GM19372 (cell line): ENCODE data around the gene STPG2.
"Not testable (repeated sequence)": the region's sequence is repeated elsewhere in the genome, so short reads cannot be mapped to it uniquely, and the experiment has no call there.

Source experiments
- ATAC-seq: cut with Tn5 transposase; IDR thresholded peaks from one replicate; pipeline ENCODE4 v1.9.1; 2021; ENCODE audit warnings: mild to moderate bottlenecking, low read depth, moderate library complexity; ENCODE audit not compliant: unreplicated experiment

Gene STPG2

DNA sequence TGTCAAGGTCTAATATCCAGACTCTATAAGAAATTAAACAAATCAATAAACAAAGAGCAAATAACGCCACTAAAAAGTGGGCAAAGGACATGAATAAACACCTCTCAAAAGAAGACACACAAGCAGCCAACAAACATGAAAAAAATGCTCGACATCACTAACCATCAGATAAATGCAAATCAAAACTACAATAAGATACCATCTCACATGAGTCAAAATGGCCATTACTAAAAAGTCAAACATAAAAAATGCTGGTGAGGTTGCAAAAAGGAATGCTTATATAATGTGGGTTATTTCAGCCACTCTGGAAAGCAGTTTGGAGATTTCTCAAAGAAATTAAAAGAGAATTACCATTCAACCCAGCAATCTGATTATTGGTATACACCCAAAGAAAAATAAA is 481.1 kb downstream of the STPG2 start:
- ATAC-seq: no peak

DNA sequence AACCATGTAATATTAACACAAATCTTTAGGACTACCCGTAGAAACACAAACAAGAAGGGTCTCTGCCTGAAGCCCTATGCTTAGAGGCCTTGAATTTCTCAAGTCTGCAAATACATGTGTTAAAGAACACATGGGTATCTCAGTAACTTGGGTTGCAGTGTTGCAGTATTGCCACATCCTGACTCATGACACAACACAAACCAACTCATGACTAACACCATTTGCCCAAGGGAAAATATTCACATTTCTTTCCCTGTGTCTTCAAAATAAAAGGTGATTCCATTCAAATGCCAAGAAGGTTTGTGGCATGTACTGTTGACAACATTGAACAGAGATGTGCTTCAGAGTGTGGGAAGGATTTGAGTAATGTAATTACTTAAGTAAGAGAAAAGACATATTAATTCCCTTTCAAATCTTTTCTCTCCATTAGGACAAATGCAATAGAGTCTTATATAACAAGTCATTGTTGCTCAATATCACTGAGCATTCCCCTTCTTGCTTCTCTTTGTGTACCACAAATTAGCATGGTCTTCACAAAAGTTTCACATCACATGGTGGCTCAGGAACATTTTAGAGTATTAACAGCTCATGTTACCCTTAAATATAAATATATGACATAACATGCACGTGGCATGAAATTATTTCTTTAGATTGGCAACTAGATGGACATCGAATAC is 487.1 kb downstream of the STPG2 start:
- no peak for ATAC-seq

DNA sequence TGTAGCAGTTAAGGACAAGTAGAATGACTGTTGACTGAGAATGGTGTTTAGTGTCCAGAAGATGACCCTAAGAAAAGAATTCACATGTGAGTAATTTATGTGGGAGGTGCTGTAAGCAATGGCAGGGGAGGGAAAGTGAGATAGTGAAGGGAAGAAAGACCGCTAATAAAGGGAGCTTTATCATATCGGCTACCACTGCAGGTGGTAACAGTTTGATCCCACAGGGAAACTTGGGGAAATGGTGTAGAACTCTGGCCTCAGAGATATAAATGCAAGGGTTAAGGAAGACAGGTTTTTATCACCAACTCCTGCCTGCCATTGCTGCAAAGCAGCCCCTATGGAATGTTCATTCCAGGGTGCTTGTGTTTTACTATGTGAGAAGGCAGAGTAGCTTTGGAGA is 489.6 kb downstream of the STPG2 start:
- ATAC-seq: no peak

DNA sequence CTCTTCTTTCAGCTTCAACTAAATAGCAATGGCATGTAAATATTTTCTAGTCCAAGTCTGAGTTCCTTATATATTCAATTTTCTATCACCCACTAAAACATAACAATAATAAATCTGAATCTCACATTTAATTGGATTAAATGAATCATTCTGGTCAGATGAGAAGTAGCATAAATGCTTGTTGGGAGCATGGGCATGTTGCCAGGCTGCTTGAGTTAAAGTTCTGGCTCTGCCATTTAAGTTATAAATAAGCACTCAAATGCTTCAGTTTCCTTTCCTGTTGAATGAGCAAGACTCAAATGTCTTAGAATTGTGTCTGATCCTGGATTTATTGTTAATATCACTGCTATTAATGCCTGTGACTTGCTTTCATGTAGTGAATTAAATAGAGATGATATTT is 496.3 kb downstream of the STPG2 start:
- no peak for ATAC-seq

DNA sequence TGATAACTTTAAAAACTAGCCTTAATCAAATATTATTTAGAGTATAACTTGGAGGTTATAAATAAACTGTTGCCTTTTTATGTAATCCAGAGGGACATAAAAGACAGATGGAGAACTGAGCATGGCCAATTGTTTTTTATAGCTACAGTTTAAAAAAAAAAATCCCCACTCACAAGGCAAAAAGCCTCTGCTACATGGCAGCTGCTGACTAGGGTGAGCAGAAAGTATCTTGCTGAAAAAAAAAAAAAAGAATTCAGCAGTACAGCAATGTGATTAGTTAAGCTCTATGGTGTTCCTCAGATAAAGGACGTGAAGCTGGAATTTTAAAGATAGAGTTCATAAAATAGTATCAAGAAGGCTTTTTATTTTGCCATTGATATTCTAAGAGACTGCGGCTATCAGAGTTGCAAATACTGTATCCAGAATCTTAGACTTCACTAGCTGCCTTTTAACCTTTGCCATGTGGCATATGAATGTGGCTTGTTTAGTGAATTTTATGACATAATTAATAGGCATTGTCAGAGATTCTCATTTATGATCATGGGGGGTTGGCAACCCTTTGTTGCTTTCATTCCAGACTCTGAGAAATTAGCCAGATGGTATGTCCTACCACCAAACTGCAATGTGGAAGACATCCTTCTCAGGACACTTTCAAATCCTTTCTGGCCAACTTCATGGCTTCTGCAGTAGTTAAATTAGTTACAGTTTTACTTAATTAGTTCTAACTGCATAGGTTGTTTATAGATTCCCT is 498.0 kb downstream of the STPG2 start:
- no peak for ATAC-seq

DNA sequence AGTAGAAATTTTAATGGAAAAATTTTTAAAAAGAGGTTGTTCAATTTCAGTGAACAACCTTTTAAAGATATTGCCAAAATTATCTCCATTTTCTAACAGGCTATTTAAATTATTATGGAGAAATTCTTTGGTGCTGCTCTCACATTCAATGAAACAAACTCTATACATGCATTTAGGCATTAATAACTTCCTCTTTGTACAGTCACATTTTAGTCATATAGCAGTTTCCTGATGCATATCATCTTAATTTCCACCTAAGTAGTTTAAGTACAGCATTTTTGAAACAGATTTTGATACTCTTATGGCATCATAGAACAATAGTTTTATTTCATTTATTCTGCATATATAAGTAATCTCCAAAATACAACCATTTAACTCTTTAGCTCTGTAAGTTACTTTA is 500.1 kb downstream of the STPG2 start:
- no peak for ATAC-seq

DNA sequence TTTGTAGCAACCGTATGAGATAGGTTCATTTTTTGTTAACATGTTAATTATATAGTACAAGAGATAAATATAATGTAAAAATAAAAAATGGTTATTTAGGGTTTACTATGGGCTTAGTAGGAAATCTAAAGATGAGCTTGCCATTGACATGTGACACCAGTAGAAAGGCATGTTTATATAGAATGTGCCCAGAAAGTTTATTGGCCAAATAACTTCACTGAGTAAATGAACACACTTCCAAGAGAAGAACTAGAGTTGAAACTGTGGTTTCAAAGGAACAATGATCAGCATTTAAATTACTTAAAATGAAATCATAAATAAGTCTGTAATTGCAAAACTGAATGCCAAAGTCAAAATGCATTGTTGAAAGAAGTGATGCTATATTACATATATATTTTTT is 503.3 kb downstream of the STPG2 start:
- ATAC-seq: no peak

DNA sequence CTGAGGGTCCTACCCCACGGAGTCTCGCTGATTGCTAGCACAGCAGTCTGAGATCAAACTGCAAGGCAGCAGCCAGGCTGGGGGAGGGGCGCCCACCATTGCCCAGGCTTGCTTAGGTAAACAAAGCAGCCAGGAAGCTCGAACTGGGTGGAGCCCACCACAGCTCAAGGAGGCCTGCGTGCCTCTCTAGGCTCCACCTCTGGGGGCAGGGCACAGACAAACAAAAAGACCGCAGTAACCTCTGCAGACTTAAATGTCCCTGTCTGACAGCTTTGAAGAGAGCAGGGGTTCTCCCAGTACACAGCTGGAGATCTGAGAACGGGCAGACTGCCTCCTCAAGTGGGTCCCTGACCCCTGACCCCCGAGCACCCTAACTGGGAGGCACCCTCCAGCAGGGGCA is 509.4 kb downstream of the STPG2 start:
- ATAC-seq: not testable (repeated sequence)

DNA sequence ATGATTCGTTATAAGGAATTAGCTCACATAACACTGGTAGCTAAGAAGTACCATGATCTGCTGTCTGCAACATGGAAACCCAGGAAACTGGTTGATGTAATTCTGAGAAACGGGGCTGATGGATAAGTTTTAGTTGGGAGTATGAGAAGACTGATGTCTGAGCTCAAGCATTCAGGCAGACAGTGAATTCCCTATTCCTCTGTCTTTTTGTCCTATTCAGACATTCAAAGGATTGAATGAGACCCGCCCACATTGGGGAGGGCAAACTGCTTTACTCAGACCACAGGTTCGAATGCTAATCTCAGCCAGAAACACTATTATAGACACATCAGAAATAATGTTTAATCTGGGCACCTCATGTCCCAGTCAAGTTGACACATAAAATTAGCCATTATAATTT is 515.5 kb downstream of the STPG2 start:
- no peak for ATAC-seq

DNA sequence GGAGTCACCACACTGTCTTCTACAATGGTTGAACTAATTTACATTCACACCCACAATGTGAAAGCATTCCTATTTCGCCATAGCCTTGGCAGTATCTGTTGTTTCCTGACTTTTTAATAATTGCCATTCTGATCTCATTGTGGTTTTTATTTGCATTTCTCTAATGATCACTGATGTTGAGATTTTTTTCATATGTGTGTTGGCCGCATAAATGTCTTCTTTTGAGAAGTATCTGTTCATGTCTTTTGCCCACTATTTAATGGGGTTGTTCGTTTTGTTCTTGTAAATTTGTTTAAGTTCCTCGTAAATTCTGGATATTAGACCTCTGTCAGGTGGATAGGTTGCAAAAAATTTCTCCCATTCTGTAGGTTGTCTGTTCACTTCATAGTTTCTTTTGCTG is 519.1 kb downstream of the STPG2 start:
- ATAC-seq: no peak

DNA sequence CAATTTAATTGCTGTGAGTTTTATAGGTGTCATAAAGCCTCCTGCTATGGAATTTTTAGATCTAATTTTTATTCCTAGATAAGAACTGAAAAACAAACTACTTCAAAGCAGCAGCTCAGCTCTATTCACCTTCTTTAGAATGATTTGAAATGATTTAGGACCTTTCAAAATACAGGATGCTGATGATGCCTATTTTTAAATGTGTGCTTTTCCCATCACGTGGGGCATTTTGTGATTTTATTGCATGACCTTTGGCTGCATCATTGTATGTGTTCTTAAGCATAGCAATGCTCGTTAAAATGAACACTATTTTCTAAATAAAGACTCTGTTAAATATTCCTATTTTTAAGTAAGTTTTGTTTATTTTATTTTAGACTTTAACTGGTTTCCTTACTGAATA is 537.3 kb downstream of the STPG2 start:
- ATAC-seq: no peak

DNA sequence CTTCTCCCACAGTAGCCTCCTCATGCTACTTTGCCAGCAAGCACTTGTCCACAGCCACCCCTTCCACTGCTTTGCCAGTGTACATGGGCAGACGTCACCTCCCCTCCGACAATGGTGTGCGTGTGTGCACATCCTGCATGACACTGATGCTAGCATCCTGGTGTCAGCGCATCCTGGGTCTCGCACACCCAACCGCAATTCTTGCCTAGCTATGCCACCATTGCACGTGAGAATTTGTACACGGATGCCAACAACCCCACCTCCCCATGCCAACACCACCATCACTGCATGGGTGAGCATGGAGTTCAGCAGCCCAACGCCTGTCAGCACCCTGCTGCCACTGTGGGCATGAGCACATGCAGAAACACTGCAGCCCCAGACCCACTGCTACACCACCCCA is 550.0 kb downstream of the STPG2 start:
- ATAC-seq: no peak

DNA sequence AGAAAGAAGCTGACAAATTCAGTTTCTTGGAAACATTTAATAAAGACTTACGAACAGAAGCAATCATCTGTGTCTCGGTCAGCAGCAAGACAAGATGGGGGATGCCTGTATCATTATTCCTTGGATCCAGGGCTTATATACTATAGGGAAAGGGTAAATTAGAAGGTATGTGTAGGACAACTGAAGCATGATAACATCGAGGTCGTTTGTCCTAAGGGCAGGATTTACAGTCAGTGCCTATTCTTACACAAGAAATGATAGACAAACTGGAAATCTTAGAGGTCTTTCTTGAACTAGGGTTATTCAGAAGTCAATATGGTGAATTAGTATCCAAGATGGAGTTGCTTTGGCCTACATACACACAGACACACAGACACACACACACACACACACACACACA is 553.0 kb downstream of the STPG2 start:
- no peak for ATAC-seq

DNA sequence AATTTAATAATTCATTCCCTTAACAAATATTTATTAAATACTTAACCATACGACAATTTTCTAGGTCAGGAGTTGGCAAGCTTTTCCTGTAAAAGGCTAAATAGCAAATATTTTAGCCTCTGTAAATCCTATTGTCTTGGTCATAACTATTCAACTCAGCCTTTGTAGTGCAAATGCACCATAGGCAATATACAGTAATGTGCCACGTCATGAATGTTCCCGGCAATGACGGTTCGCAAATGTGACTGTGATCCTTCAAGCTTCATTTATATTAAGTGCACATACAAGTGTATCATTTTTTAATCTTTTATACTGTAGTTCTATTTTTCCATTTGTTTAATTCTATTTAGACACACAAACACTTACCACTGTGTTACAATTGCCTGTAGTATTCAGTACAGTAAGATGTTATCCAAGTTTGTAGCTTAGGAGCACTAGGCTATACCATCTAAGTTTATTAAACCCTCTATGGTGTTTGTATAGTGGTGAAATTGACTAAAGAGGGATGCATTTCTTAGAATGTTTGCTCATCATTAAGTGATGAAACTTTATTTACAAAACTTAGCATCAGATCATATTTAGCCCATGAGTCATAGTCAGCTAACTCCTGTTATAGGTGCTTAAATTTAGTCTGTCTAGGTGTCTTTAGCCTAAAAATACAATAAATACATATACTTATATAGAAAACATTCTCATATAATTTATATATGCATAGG is 553.6 kb downstream of the STPG2 start:
- ATAC-seq: no peak

DNA sequence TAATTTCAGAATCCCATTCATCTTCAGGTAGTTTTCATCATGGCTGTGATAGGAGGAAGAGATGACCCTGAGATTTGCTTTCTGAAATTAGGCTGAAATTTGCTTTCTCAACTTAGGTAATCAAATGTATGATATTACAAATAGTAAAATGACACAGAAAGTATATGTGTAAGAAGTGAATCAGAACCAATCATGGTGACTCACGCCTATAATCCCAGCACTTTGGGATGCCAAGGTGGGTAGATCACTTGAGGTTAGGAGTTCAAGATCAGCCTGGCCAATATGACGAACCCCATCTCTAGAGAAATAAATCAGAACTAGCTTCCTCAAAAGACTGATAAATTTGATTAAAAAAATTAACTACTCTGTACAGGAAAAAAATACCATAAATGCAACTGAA is 555.4 kb downstream of the STPG2 start:
- ATAC-seq: no peak

DNA sequence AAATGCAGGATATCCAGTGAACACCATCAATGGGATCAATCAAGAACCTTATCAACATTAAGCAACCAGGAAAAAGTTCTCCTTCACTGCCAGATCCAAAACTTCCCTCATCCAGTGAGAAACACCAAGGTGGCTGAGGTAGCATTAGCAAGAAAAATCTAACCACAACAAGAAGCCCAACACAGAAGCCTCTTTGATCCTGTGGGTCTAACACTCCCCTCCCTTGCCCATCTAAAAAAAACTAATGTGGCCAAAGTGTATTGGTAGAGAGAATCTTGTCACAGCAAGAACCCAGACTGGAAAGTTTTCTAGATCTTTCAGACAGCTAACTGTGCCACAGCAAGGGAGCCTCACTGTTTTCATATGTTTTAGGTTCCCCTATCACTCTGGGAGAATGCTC is 558.0 kb downstream of the STPG2 start:
- ATAC-seq: no peak

DNA sequence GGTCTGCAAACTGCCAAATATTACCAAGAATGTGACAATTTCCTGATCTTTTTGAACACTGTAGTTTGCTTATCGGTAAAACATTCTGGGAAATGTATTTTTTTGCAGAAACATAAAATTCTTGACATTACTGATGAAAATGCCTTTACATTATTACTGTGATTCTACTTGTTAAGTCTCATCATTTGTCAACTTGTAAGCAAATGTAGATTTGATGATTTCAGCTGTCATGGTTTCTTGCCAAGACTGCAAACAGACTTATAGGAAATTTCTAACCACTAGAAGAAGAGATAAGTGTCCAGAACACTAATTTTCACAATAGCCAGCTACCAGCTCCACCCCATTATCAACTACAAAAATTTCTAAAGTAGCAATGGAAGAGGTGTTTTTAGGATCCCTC is 560.4 kb downstream of the STPG2 start:
- ATAC-seq: no peak

DNA sequence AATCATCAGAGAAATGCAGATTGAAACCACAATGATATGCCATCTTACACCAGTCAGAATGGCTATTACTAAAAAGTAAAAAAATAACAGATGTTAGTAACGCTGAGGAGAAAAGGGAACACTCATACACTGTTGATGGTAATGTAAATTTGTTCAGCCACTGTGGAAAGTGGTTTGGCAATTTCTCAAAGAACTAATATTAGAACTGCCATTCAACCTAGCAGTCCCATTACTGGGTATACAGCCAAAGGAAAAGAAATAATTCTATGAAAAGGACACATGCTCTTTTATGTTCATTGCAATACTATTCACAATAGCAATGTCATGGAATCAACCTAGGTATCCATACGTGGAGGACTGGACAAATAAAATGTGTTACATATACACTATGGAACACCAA is 566.3 kb downstream of the STPG2 start:
- ATAC-seq: no peak

DNA sequence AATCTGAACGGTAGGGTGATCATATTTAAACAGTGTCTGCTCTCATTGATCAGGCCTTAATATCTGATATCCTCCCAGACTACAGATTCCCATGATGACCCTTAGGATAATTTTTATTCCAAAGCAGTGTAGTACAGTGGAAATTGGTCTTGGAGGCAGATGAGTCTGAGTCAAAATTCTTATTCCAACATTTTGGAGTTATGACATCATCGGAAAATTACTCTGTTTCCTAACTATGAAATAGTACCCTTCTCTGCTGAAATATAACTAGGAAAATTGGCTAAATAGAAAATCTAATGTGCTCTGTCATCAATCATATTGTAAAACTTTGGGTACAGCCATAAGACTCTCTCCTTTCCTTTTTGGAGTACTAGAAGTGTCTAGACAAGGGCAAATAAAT is 583.3 kb downstream of the STPG2 start:
- ATAC-seq: no peak

DNA sequence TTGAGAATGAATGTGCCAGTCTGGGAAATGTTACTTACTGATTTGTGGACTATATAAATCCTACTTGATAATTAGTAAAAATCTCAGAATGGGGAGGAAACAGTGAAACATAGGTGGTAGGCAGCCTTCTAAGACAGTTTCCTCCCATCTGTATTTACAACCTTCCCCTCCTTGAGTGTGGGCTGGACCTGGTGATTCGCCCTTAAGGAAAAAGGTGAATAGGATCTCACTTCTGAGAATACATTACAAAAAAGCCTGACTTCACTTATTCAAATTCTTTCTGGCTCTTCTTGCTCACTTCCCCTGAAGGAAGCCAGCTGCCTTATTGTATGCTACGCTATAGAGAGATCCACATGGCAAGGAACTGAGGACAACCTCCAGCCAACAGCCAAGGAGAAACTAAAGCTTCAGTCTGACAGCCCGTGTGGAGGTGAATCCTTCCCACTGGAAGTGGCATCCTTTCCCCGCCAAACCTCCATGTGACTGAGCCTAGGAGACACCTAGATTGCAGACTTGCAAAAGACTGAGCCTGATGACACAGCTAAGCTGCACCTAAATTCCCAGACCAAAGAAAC is 585.0 kb downstream of the STPG2 start:
- no peak for ATAC-seq

DNA sequence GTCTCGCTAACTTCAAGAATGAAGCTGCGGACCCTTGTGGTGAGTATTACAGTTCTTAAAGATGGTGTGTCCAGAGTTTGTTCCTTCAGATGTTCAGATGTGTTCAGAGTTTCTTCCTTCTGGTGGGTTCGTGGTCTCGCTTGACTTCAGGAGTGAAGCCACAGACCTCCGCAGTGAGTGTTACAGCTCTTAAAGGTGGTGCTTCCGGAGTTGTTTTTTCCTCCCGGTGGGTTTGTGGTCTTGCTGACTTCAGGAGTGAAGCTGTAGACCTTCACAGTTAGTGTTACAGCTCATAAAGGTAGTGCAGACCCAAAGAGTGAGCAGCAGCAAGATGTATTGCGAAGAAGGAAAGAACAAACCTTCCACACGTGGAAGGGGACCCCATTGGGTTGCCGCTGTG is 592.6 kb downstream of the STPG2 start:
- not testable (repeated sequence) for ATAC-seq
